H1 (cell line): ENCODE results near the gene RAD23B. TPM values are rescaled to one million over a fixed set of nuclear protein-coding genes. Genes with fewer than 3 reads are reported as not detected.

Experiments used
- CTCF ChIA-PET: fragments of 300-600 bp; sonication (Branson Sonifier 250); formaldehyde crosslinking; loops from one replicate; lab custom pipeline; 2021; ENCODE audit not compliant: partially characterized antibody; lab: Charles Lee
- POLR2A ChIA-PET: fragments of 300-600 bp; sonication (Branson Sonifier 250); formaldehyde crosslinking; loops from one replicate; lab custom pipeline; 2021; ENCODE audit warnings: inconsistent platforms; ENCODE audit not compliant: partially characterized antibody; lab: Charles Lee
- DNase-seq, 2 experiments: peaks; one replicate each; pipeline versions ENCODE4 v3.0.0 to v3.0.0-alpha.2; 2010 to 2022; ENCODE audit warnings: low spot score in 2 of 2, low read depth in 1 of 2, mixed read lengths in 1 of 2
- FAIRE-seq: peaks from 2 replicates; lab custom pipeline; 2011; peaks lifted over from hg19 to GRCh38; lab: Jason Lieb, UNC
- H2AFZ ChIP-seq: 2 replicates; pipeline ENCODE4 v1.8.1; 2012; ENCODE audit warnings: low read length, inconsistent platforms
- H2AK5ac ChIP-seq: 2 replicates; pipeline ENCODE4 v1.6.1; 2013; ENCODE audit warnings: low read depth, low read length
- H2BK120ac ChIP-seq: replicated peaks from 2 replicates; pipeline ENCODE3; 2013; ENCODE audit warnings: low read depth, low read length, inconsistent platforms
- H2BK12ac ChIP-seq: 2 replicates; pipeline ENCODE4 v1.6.1; 2013; ENCODE audit warnings: low read depth, low read length
- H2BK15ac ChIP-seq: 2 replicates; pipeline ENCODE4 v1.6.1; 2013; ENCODE audit warnings: low read length
- H2BK20ac ChIP-seq: 2 replicates; pipeline ENCODE4 v1.6.1; 2013; ENCODE audit warnings: low read length
- H2BK5ac ChIP-seq: 2 replicates; pipeline ENCODE4 v1.6.1; 2013; ENCODE audit warnings: low read depth, low read length
- H3K14ac ChIP-seq: 2 replicates; pipeline ENCODE4 v1.6.1; 2013; ENCODE audit warnings: inconsistent platforms; ENCODE audit not compliant: insufficient read length
- H3K18ac ChIP-seq: 2 replicates; pipeline ENCODE4 v1.6.1; 2013; ENCODE audit warnings: low read length; ENCODE audit errors: extremely low read depth
- H3K23ac ChIP-seq: 2 replicates; pipeline ENCODE4 v1.6.1; 2013; ENCODE audit warnings: inconsistent platforms; ENCODE audit not compliant: insufficient read length
- H3K23me2 ChIP-seq: 2 replicates; pipeline ENCODE4 v1.6.1; 2013; ENCODE audit warnings: low read depth, low read length
- H3K27ac ChIP-seq: 2 replicates; pipeline ENCODE4 v1.6.1; 2011; ENCODE audit warnings: low read depth, low read length, inconsistent platforms
- H3K27me3 ChIP-seq, 4 experiments: replicated peaks in 1 of 4; 1 replicate in 1 of 4; 2 replicates in 3 of 4; pipeline versions ENCODE4 v1.6.1 to v1.8.1; 2011 to 2013; ENCODE audit warnings: low read length in 3 of 4, mild to moderate bottlenecking in 3 of 4, inconsistent platforms in 2 of 4, mixed read lengths in 2 of 4, moderate library complexity in 1 of 4; ENCODE audit not compliant: control insufficient read depth in 3 of 4, insufficient read depth in 3 of 4; ENCODE audit errors: extremely low read depth in 1 of 4
- H3K36me3 ChIP-seq, 4 experiments: 2 replicates each; pipeline versions ENCODE4 v1.6.1 to v1.8.1; 2011 to 2013; ENCODE audit warnings: mild to moderate bottlenecking in 4 of 4, low read length in 3 of 4, moderate library complexity in 2 of 4, control low read depth in 1 of 4, inconsistent platforms in 1 of 4; ENCODE audit not compliant: insufficient read depth in 4 of 4, control insufficient read depth in 2 of 4
- H3K4ac ChIP-seq: replicated peaks from 2 replicates; pipeline ENCODE3; 2013; ENCODE audit warnings: low read length, low read depth, mixed read lengths, inconsistent platforms; ENCODE audit not compliant: insufficient read length
- H3K4me1 ChIP-seq, 4 experiments: replicated peaks in 1 of 4; 1 replicate in 1 of 4; 2 replicates in 3 of 4; pipeline versions ENCODE4 v1.6.1 to v1.8.1; 2011 to 2013; ENCODE audit warnings: low read length in 3 of 4, inconsistent platforms in 2 of 4, mixed read lengths in 1 of 4; ENCODE audit not compliant: insufficient read depth in 4 of 4, control insufficient read depth in 3 of 4
- H3K4me2 ChIP-seq, 2 experiments: 2 replicates each; pipeline versions ENCODE4 v1.6.1 to v1.8.1; 2011 to 2013; ENCODE audit warnings: low read depth in 2 of 2, low read length in 2 of 2, control low read depth in 1 of 2, inconsistent platforms in 1 of 2, mild to moderate bottlenecking in 1 of 2; ENCODE audit not compliant: insufficient read depth in 1 of 2
- H3K4me3 ChIP-seq, 4 experiments: fragments of 200-600, 300-600 bp in 1 of 4; sonication (generic), shearing (Covaris generic), sonication (Bioruptor Twin) in 1 of 4; 2 replicates each; pipeline versions ENCODE4 v1.5.1 to v1.8.1; 2011 to 2016; ENCODE audit warnings: low read length in 4 of 4, low read depth in 3 of 4, control low read depth in 2 of 4, inconsistent platforms in 2 of 4, mild to moderate bottlenecking in 2 of 4, mixed read lengths in 1 of 4, moderate library complexity in 1 of 4; ENCODE audit not compliant: insufficient read depth in 2 of 4; ENCODE audit errors: extremely low read depth in 1 of 4
- H3K56ac ChIP-seq: replicated peaks from 2 replicates; pipeline ENCODE3; 2013; ENCODE audit warnings: low read depth, mild to moderate bottlenecking, mixed read lengths, low read length, inconsistent platforms; ENCODE audit not compliant: insufficient read length
- H3K79me1 ChIP-seq: 2 replicates; pipeline ENCODE4 v1.6.1; 2013; ENCODE audit warnings: low read depth, low read length, control low read depth
- H3K79me2 ChIP-seq, 2 experiments: 2 replicates each; pipeline versions ENCODE4 v1.6.1 to v1.8.1; 2012 to 2013; ENCODE audit warnings: low read length in 2 of 2, mild to moderate bottlenecking in 2 of 2, inconsistent platforms in 1 of 2; ENCODE audit not compliant: insufficient read depth in 2 of 2, control insufficient read depth in 1 of 2
- H3K9ac ChIP-seq, 4 experiments: replicated peaks in 1 of 4; 1 replicate in 1 of 4; 2 replicates in 3 of 4; pipeline versions ENCODE4 v1.6.1 to v1.8.1; 2011 to 2013; ENCODE audit warnings: low read depth in 3 of 4, low read length in 3 of 4, control low read depth in 2 of 4, mild to moderate bottlenecking in 2 of 4, moderate library complexity in 2 of 4, inconsistent platforms in 1 of 4; ENCODE audit errors: extremely low read depth in 1 of 4
- H3K9me3 ChIP-seq, 2 experiments: 2 replicates each; pipeline versions ENCODE4 v1.6.1 to v1.8.1; 2012 to 2013; ENCODE audit warnings: mild to moderate bottlenecking in 2 of 2, moderate library complexity in 2 of 2, control low read depth in 1 of 2, inconsistent platforms in 1 of 2, low read depth in 1 of 2, low read length in 1 of 2, mixed read lengths in 1 of 2; ENCODE audit not compliant: insufficient read depth in 2 of 2
- H4K20me1 ChIP-seq, 2 experiments: replicated peaks in 1 of 2; 2 replicates each; pipeline versions ENCODE3 to v1.8.1; 2011 to 2013; ENCODE audit warnings: inconsistent platforms in 2 of 2, low read length in 2 of 2, mild to moderate bottlenecking in 1 of 2; ENCODE audit not compliant: insufficient read depth in 2 of 2, control insufficient read depth in 1 of 2
- H4K5ac ChIP-seq: 2 replicates; pipeline ENCODE4 v1.6.1; 2013; ENCODE audit warnings: low read length, low read depth, mixed read lengths, inconsistent platforms; ENCODE audit not compliant: insufficient read length
- H4K8ac ChIP-seq: 2 replicates; pipeline ENCODE4 v1.8.0; 2013; ENCODE audit warnings: mild to moderate bottlenecking, moderate library complexity, low read length, inconsistent platforms; ENCODE audit not compliant: insufficient read depth; ENCODE audit errors: extremely low read depth
- H4K91ac ChIP-seq: replicated peaks from 2 replicates; pipeline ENCODE3; 2013; ENCODE audit warnings: low read length, mixed read lengths, inconsistent platforms; ENCODE audit not compliant: insufficient read length
- ASH2L ChIP-seq: fragments of 200-600, 300-600 bp; sonication (generic); IDR thresholded peaks from one replicate; pipeline ENCODE4 v1.7.1; 2017; ENCODE audit warnings: low read length
- EGR1 ChIP-seq: IDR thresholded peaks from 2 replicates; pipeline ENCODE4 v1.6.1; 2011; ENCODE audit warnings: low read depth, low read length, borderline replicate concordance
- GTF2F1 ChIP-seq: IDR thresholded peaks from 2 replicates; pipeline ENCODE4 v1.6.1; 2012; ENCODE audit warnings: low read depth, low read length, improper control_type of control experiment, borderline replicate concordance
- JUND ChIP-seq: IDR thresholded peaks from 2 replicates; pipeline ENCODE4 v1.6.1; 2011; ENCODE audit warnings: mild to moderate bottlenecking, improper control_type of control experiment, low read length
- MAX ChIP-seq: IDR thresholded peaks from 2 replicates; pipeline ENCODE4 v1.6.1; 2012; ENCODE audit warnings: inconsistent platforms
- PHF8 ChIP-seq: fragments of 200-600 bp; sonication (generic); conservative IDR thresholded peaks from 2 replicates; pipeline ENCODE4 v1.7.1; 2012; ENCODE audit warnings: low read depth, mild to moderate bottlenecking, inconsistent platforms, low read length, moderate library complexity
- POLR2AphosphoS5 ChIP-seq: IDR thresholded peaks from 2 replicates; pipeline ENCODE4 v1.6.1; 2011; ENCODE audit warnings: low read depth, low read length
- SIX5 ChIP-seq: IDR thresholded peaks from 2 replicates; pipeline ENCODE4 v1.6.1; 2011; ENCODE audit warnings: mild to moderate bottlenecking, low read depth, low read length
- SP1 ChIP-seq: IDR thresholded peaks from 2 replicates; pipeline ENCODE4 v1.6.1; 2011; ENCODE audit warnings: low read depth, low read length
- TAF7 ChIP-seq: optimal IDR thresholded peaks from 2 replicates; pipeline ENCODE3; 2011; ENCODE audit warnings: low read depth, mild to moderate bottlenecking, inconsistent platforms, low read length, moderate library complexity, borderline replicate concordance
- TBP ChIP-seq: IDR thresholded peaks from 2 replicates; pipeline ENCODE4 v1.6.1; 2011; ENCODE audit warnings: low read depth, low read length, improper control_type of control experiment
- WGBS, 2 experiments: shearing (Covaris generic) in 1 of 2; methylation state at CpG; one replicate each; pipeline versions ENCODE4 v1.1.6 to v1.1.7; 2013 to 2015; ENCODE audit warnings: low lambda C conversion rate in 2 of 2, mixed read lengths in 2 of 2, inconsistent platforms in 1 of 2, low coverage in 1 of 2, missing lambda C conversion rate in 1 of 2; ENCODE audit not compliant: insufficient replicate concordance in 2 of 2, insufficient coverage in 1 of 2, insufficient read length in 1 of 2; ENCODE audit errors: extremely low coverage in 1 of 2, missing lambda C conversion rate in 1 of 2; 5-methylcytosine and 5-hydroxymethylcytosine counted together
- polyA plus RNA-seq, 7 experiments: library from polyadenylated mRNA; depleted of rRNA in 3 of 7; stranded (reverse) in 5 of 7; unstranded in 2 of 7; fragments of >200 nt in 5 of 7; fragments of 200-250 nt in 2 of 7; gene quantifications; 1 replicate in 5 of 7; 2 replicates in 1 of 7; 4 replicates in 1 of 7; pipeline versions ENCODE4 v1.2.1 to v1.2.3, GENCODE V29; 2011 to 2013; ENCODE audit warnings: missing spikeins in 2 of 7, mixed read lengths in 2 of 7
- total RNA-seq: library from RNA; stranded (reverse); fragmentation: NEBNext Ultra II Directional; extraction: Animal tissue kit (Norgen Biotek cat#: 25700); gene quantifications from 2 replicates; pipeline ENCODE4 v1.2.1, GENCODE V29; 2021

Gene RAD23B
- total and polyA plus RNA-seq, 2 of the 8 experiments (the other 6 are each of a cell fraction or from before 2014, with no cell fraction given), result 97.1 to 165 TPM

- Histone ChIP-seq H3K4me3 (peak overlapping the region; percentile 75 to 87 (median 82)), H3K79me2 (peaks cover 40 to 57% of the 10 kb centered on the region in 2 experiments), H3K56ac (peak overlapping the region; percentile 98), H3K14ac (no peak overlapping the region), H3K4me2 (peak overlapping the region; percentile 73 to 77), H3K23me2 (peaks cover 8% of the 10 kb centered on the region), H3K27ac (peak overlapping the region; percentile 97), H4K91ac (peak overlapping the region; percentile 100), H3K23ac (no peak overlapping the region), H3K79me1 (no peaks in the 10 kb centered on the region), H4K20me1 (peaks cover 6 to 13% of the 10 kb centered on the region in 2 experiments), H2BK15ac (no peak overlapping the region), H3K9me3 (no peaks in the 10 kb centered on the region), H2BK20ac (no peak overlapping the region), H2BK12ac (peak overlapping the region; percentile 27; the same call in 1 of the 2 replicates), H2AK5ac (no peak overlapping the region), H2BK120ac (no peak overlapping the region), H2AFZ (no peak overlapping the region), H3K4me1 (peaks cover 0 to 7% (median 1%) of the 10 kb centered on the region in 4 experiments; a peak in 3 of 7 replicates), H4K5ac (peak overlapping the region; percentile 88), H4K8ac (peak overlapping the region; percentile 99; the same call in 1 of the 2 replicates), H3K36me3 (no peaks in the 10 kb centered on the region; a peak in 1 of 8 replicates), H3K9ac (peak overlapping the region; percentile 68 to 99 (median 97)), H3K4ac (peak overlapping the region; percentile 89), H3K18ac (peak overlapping the region; percentile 99), H3K27me3 (no peaks in the 10 kb centered on the region), H2BK5ac (peak overlapping the region; percentile 99)
- WGBS, 2 experiments, result 2% methylated on average over 40 of the region's 55 CpGs; no CpG with 5 or more reads in 1 of the 2 experiments
- DNase-seq (peak; percentile 78 to 80), FAIRE-seq (peak; percentile 36)
- ChIA-PET CTCF (interaction anchor here (0.9 to 1.3 kb wide), 2 partner anchors 12 to 57 kb away, joined by 3 to 5 read pairs; no protein-coding TSS in a partner anchor), POLR2A (interaction anchor here (0.6 to 2.2 kb wide), 34 partner anchors 9 to 1420 kb away, joined by 3 to 10 read pairs (median 4); no protein-coding TSS in a partner anchor)
- TF ChIP-seq SP1, result peak; percentile 80
- peak; percentile 13; the same call in 1 of the 2 replicates for TF ChIP-seq EGR1
- peak; percentile 84 for TF ChIP-seq ASH2L
- TF ChIP-seq MAX, result peak; percentile 68
- TF ChIP-seq GTF2F1, result peak; percentile 63; the same call in 1 of the 2 replicates
- TF ChIP-seq TAF7, result peak; percentile 38
- peak; percentile 85 for TF ChIP-seq TBP
- TF ChIP-seq POLR2AphosphoS5, result peak; percentile 91
- TF ChIP-seq PHF8, result peak; percentile 75
- peak; percentile 27 for TF ChIP-seq SIX5
- 0 out of 2 replicates have a peak, but pooled peaks have one; percentile 25 for TF ChIP-seq JUND
These were observed 841 bp downstream of the RAD23B start for GRCh38 chr9:107283623-107284616.
